ENCODE results near the gene ACSF3.

DNA sequence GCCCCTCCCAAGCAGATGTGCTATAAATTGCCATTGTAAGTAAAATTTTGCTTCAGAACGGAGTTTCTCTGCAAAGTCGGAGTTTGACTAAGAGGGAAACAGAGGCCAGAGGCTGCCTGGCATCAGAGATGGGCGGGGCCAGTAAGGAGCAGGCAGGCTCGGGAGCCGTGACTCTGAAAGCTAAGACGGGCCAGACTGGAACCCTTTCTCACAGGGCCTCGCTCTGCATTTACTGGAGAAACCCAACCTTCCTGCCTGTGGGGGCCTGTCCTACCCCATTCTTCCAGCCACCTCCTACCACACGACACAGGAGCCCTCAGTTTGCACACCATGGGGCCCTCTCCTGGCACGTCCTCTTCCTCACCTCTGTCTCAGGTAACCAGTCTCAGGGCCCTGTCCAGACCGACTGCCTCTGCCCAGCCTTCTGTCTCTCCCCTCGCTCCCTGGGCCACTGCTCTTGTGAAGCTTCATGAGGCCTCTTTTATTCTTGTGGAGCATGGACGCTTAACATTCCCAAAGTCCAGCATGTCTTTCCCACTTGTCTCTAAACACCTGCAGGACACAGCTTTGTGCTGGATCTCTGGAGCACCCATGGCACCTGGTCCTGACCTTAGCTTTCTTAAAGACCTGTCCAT lies 48.4 kb upstream of the ACSF3 start:
- TF ChIP-seq ZC3H10 (CRISPR knock-in tag; IDR thresholded peaks at IDR 0.05) (no peak), CREB5 (CRISPR knock-in tag; IDR thresholded peaks at IDR 0.05; ENCODE audit: low read depth) (no peak), CSDC2 (CRISPR knock-in tag; IDR thresholded peaks at IDR 0.05) (no peak), ZNF565 (CRISPR knock-in tag; conservative IDR thresholded peaks at IDR 0.05; ENCODE audit: low read depth) (no peak), SNAI2 (CRISPR knock-in tag; IDR thresholded peaks at IDR 0.05) (no peak), PPARA (CRISPR knock-in tag; IDR thresholded peaks at IDR 0.05; ENCODE audit: borderline replicate concordance) (no peak), ZFP3 (CRISPR knock-in tag; IDR thresholded peaks at IDR 0.05) (no peak), ZNF8 (CRISPR knock-in tag; IDR thresholded peaks at IDR 0.05) (no peak), TCF4 (CRISPR knock-in tag; IDR thresholded peaks at IDR 0.05; ENCODE audit: borderline replicate concordance) (no peak), TOX (CRISPR knock-in tag; IDR thresholded peaks at IDR 0.05; ENCODE audit: borderline replicate concordance) (no peak)
- TF ChIP-seq, protein P1, sequence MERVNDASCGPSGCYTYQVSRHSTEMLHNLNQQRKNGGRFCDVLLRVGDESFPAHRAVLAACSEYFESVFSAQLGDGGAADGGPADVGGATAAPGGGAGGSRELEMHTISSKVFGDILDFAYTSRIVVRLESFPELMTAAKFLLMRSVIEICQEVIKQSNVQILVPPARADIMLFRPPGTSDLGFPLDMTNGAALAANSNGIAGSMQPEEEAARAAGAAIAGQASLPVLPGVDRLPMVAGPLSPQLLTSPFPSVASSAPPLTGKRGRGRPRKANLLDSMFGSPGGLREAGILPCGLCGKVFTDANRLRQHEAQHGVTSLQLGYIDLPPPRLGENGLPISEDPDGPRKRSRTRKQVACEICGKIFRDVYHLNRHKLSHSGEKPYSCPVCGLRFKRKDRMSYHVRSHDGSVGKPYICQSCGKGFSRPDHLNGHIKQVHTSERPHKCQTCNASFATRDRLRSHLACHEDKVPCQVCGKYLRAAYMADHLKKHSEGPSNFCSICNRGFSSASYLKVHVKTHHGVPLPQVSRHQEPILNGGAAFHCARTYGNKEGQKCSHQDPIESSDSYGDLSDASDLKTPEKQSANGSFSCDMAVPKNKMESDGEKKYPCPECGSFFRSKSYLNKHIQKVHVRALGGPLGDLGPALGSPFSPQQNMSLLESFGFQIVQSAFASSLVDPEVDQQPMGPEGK (CRISPR knock-in tag; IDR thresholded peaks at IDR 0.05; ENCODE audit: borderline replicate concordance) = no peak
- TF ChIP-seq, protein P2, sequence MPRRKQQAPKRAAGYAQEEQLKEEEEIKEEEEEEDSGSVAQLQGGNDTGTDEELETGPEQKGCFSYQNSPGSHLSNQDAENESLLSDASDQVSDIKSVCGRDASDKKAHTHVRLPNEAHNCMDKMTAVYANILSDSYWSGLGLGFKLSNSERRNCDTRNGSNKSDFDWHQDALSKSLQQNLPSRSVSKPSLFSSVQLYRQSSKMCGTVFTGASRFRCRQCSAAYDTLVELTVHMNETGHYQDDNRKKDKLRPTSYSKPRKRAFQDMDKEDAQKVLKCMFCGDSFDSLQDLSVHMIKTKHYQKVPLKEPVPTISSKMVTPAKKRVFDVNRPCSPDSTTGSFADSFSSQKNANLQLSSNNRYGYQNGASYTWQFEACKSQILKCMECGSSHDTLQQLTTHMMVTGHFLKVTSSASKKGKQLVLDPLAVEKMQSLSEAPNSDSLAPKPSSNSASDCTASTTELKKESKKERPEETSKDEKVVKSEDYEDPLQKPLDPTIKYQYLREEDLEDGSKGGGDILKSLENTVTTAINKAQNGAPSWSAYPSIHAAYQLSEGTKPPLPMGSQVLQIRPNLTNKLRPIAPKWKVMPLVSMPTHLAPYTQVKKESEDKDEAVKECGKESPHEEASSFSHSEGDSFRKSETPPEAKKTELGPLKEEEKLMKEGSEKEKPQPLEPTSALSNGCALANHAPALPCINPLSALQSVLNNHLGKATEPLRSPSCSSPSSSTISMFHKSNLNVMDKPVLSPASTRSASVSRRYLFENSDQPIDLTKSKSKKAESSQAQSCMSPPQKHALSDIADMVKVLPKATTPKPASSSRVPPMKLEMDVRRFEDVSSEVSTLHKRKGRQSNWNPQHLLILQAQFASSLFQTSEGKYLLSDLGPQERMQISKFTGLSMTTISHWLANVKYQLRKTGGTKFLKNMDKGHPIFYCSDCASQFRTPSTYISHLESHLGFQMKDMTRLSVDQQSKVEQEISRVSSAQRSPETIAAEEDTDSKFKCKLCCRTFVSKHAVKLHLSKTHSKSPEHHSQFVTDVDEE (CRISPR knock-in tag; IDR thresholded peaks at IDR 0.05) = no peak

Measured in SK-N-SH treated with all-trans-retinoic acid at 6 μM for 48 hours (cell line).